Choroid plexus epithelial cell (primary cell): Measurements from ENCODE around the gene ZFHX3.

Experiments
- DNase-seq: peaks from one replicate; pipeline ENCODE4 v3.0.0-alpha.2; 2010; ENCODE audit warnings: low read depth
- H3K4me3 ChIP-seq: 2 replicates; pipeline ENCODE4 v1.5.1; 2011; ENCODE audit warnings: low read depth, mild to moderate bottlenecking, control low read depth, low read length, moderate library complexity
- CTCF ChIP-seq: conservative IDR thresholded peaks from 2 replicates; pipeline ENCODE4 v1.5.1; 2011; ENCODE audit warnings: low read depth, mild to moderate bottlenecking, control low read depth, inconsistent platforms, low read length, moderate library complexity

The ZFHX3 gene

GRCh38 chr16:72753881-72754280, 294.0 kb downstream of the ZFHX3 start:
- H3K4me3 ChIP-seq: no peak overlapping the region
- no peak for DNase-seq
- TF ChIP-seq CTCF: no peak

- TF ChIP-seq CTCF: no peak
- no peak overlapping the region for H3K4me3 ChIP-seq
- no peak for DNase-seq
Measured at GRCh38 chr16:72752004-72752695, 295.8 kb downstream of the ZFHX3 start.

- no peak for DNase-seq
- TF ChIP-seq CTCF: no peak
- no peak overlapping the region for H3K4me3 ChIP-seq
Measured at GRCh38 chr16:72751076-72751475, 296.9 kb downstream of the ZFHX3 start.

- TF ChIP-seq CTCF: no peak
- H3K4me3 ChIP-seq: no peak overlapping the region
- DNase-seq: no peak
Measured at GRCh38 chr16:72749091-72749490, 298.8 kb downstream of the ZFHX3 start.

- DNase-seq: no peak
- no peak overlapping the region for H3K4me3 ChIP-seq
- TF ChIP-seq CTCF: no peak
Measured at GRCh38 chr16:72744076-72744793, 303.7 kb downstream of the ZFHX3 start.

- DNase-seq: no peak
- H3K4me3 ChIP-seq: no peak overlapping the region
Measured at GRCh38 chr16:72743011-72743761, 304.7 kb downstream of the ZFHX3 start.

More at GRCh38 chr16:72743011-72743761, 304.7 kb downstream of the ZFHX3 start:
- TF ChIP-seq CTCF: no peak
